Anterior cingulate cortex (tissue), 58 donors: ENCODE results near the gene NAP1L5.

Experiments used
- DNase-seq, 58 donors: peaks; one replicate each; lab custom pipeline; 2025; lab: John Stamatoyannopoulos, UW

Gene NAP1L5

GRCh38 chr4:88673886-88674285 lies 23.7 kb downstream of the NAP1L5 start:
- no peak for DNase-seq

GRCh38 chr4:88672987-88673386 lies 24.6 kb downstream of the NAP1L5 start:
- DNase-seq: peak in 6 of 58 donors; percentile 5 to 31 (median 19)

- no peak for DNase-seq
Measured at GRCh38 chr4:88661739-88662138, 35.9 kb downstream of the NAP1L5 start.

DNA sequence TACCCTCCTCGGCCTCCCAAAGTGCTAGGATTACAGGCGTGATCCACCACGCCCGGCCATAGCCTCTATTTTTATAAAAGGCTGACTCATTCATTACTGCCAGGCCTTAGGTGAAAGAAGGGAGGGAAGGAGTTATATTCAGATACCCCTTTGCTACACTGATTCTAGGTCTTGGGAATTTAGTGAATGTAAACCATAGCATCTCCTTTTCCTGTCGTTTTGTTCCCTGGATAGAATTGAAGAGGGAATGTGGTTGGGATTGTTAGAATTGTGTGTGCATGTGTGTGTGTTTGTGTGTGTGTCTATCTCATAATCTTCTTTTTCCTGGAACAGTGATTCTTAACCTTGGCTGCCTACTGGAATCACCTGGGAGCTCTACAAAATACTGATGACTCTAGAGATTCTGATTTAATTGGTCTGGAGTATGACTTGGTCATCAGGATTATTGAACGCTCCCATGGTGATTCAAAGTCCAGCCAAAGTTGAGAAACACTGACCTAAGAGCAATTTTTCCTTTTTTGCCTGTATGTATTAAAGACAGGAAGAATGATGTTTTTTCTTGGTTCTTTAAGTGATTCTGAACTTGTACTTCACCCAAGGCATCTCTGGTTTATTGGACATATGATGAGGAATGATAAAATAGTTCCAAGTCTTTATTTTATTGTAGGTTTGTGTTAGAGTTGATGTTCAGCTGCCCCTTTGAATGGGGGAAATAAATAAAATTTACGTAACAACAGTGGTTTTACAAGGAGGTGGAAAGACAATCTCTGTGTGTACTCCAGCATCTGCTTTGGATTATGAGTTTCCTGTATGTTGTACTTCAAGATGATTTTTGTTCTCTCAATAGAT lies 37.0 kb downstream of the NAP1L5 start:
- DNase-seq: no peak

GRCh38 chr4:88659890-88660208 lies 37.8 kb downstream of the NAP1L5 start:
- no peak for DNase-seq

DNA sequence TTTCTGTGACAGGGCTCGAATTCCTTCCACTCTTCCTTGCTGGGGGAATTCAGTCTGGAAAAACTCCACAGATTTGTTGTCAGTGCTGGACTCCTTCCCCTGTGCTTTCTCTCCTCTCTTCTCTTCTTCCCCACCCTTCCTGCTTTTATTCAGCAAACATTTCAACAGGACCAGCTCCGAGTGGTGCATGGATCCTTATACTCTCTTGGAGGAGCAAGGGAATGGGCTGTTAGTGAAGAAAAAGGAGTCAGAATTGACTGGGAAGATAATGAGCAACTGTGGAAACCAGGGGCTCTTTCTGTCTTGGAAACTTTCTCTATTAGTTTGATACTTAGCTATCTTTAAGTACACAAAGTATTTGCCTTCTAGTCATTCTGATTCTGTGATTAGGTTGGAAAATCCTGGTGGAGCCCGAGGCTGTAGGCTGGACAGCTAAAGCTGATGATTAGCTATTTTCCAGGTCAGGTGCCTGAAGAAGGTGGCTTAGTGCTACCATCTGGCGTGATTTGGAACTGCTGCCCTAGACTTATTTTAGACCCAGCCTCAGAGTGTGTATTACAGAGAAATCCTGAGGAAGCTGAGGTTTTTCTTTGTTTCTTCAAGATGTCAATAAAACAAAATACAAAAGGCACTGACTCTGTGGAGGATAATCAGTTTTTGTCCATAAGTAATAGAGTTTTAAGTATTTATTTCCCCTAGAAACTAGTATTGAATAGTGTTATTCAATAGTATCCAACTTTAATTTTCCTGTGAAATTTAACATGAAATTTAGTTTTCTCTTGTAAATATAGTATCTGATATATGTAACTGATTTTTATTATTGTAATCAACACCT lies 38.4 kb downstream of the NAP1L5 start:
- peak in 18 of 58 donors; percentile 1 to 30 (median 10) for DNase-seq

DNA sequence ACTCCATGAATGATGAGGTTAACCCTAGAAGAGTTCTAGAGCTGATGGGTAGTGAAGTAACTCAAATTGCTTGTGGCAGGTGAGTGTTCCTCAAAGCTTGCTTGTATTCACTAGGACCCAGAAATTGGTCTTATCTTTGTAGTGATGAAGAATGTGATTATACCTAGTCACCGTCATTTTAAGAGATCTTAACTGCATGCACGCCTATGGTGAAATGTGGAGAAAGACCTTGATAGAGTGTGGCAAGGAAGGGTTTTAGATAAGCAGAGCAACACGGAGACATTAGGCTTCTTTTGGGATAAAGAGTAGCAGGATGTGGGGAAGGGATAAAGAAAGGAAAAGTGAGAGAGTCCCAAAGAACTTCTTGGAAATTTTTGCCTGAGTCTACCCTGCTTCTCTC lies 42.4 kb downstream of the NAP1L5 start:
- no peak for DNase-seq

- DNase-seq: no peak
Measured at GRCh38 chr4:88653371-88653946, 44.2 kb downstream of the NAP1L5 start.

DNA sequence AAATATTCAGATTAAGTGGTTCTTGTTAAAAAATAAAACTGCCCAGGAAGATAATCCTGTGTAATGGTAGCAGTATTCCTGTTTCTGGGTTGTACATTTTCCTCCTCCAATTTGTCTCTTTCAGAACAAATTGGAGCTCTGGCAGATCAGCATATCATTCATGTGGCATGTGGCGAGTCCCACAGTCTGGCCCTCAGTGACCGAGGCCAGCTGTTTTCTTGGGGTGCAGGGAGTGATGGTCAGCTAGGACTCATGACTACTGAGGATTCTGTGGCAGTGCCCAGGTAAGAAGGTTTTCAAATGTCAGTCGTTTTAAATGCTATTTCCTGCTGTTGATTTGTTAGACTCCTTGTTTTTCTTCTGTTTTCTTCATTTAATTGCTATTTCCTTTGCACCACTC lies 47.9 kb downstream of the NAP1L5 start:
- DNase-seq: no peak

GRCh38 chr4:88646528-88647280 lies 50.9 kb downstream of the NAP1L5 start:
- DNase-seq: no peak

GRCh38 chr4:88645994-88646393 lies 51.6 kb downstream of the NAP1L5 start:
- no peak for DNase-seq
